IMR-90 (cell line): ENCODE data around the gene PRLH. TPM values are rescaled to one million over a fixed set of nuclear protein-coding genes. Genes with fewer than 3 reads are reported as not detected.

Experiments
- ATAC-seq: fragments of 200-7000 bp; cut with Tn5 transposase; 2 replicates; pipeline ENCODE4 v1.9.1; 2020; ENCODE audit warnings: low read depth, mild to moderate bottlenecking, moderate library complexity
- BruUV-seq: library from RNA; stranded (reverse); fragments of 400-500 nt; replicated peaks from 2 replicates; lab custom pipeline; 2021; lab: Mats Ljungman, UMichigan
- CTCF ChIA-PET: fragments of 300-600 bp; formaldehyde crosslinking; extraction: SDS; loops from one replicate; lab custom pipeline; 2021; ENCODE audit warnings: antibody characterized with exemption; lab: Yijun Ruan, JAX
- POLR2A ChIA-PET: fragments of 300-600 bp; sonication (Branson Sonifier 250); formaldehyde crosslinking; loops from one replicate; lab custom pipeline; 2022; ENCODE audit warnings: antibody characterized with exemption; ENCODE audit not compliant: unreplicated experiment; lab: Charles Lee
- DNase-seq: peaks from one replicate; pipeline ENCODE4 v3.0.0; 2013
- H2AFZ ChIP-seq: replicated peaks from 2 replicates; pipeline ENCODE3; 2013; ENCODE audit warnings: low read length, mild to moderate bottlenecking; ENCODE audit not compliant: poor library complexity
- H2AK5ac ChIP-seq: 2 replicates; pipeline ENCODE4 v1.6.1; 2013; ENCODE audit warnings: low read depth, low read length, inconsistent platforms
- H2AK9ac ChIP-seq: replicated peaks from 2 replicates; pipeline ENCODE3; 2013; ENCODE audit warnings: mild to moderate bottlenecking, low read depth, low read length, moderate library complexity; ENCODE audit not compliant: poor library complexity
- H2BK120ac ChIP-seq: 2 replicates; pipeline ENCODE4 v1.6.1; 2013; ENCODE audit warnings: low read depth, low read length, inconsistent platforms
- H2BK15ac ChIP-seq: 3 replicates; pipeline ENCODE4 v1.6.1; 2013; ENCODE audit warnings: low read depth, low read length, inconsistent platforms
- H2BK20ac ChIP-seq: 2 replicates; pipeline ENCODE4 v1.6.1; 2013; ENCODE audit warnings: low read depth, mild to moderate bottlenecking, inconsistent platforms, low read length, moderate library complexity
- H2BK5ac ChIP-seq: 2 replicates; pipeline ENCODE4 v1.6.1; 2013; ENCODE audit warnings: mild to moderate bottlenecking, low read depth, low read length, inconsistent platforms; ENCODE audit not compliant: poor library complexity, severe bottlenecking
- H3K14ac ChIP-seq: replicated peaks from 2 replicates; pipeline ENCODE4 v1.6.1; 2013; ENCODE audit warnings: low read depth, low read length, inconsistent platforms
- H3K18ac ChIP-seq: 2 replicates; pipeline ENCODE4 v1.6.1; 2013; ENCODE audit warnings: low read depth, low read length, control low read depth
- H3K23ac ChIP-seq: 2 replicates; pipeline ENCODE4 v1.6.1; 2013; ENCODE audit warnings: low read depth, low read length, inconsistent platforms
- H3K27ac ChIP-seq: 2 replicates; pipeline ENCODE4 v1.5.1; 2013; ENCODE audit warnings: mild to moderate bottlenecking, control low read depth, low read length; ENCODE audit not compliant: insufficient read depth
- H3K27me3 ChIP-seq: 2 replicates; pipeline ENCODE4 v1.6.1; 2013; ENCODE audit warnings: low read length; ENCODE audit not compliant: control insufficient read depth, insufficient read depth
- H3K36me3 ChIP-seq: 2 replicates; pipeline ENCODE4 v1.6.1; 2013; ENCODE audit warnings: low read length, mixed read lengths; ENCODE audit not compliant: control insufficient read depth, insufficient read depth
- H3K4ac ChIP-seq: 2 replicates; pipeline ENCODE4 v1.6.1; 2013; ENCODE audit warnings: low read depth, low read length, inconsistent platforms
- H3K4me1 ChIP-seq: 2 replicates; pipeline ENCODE4 v1.6.1; 2013; ENCODE audit warnings: low read length, mixed read lengths; ENCODE audit not compliant: control insufficient read depth, insufficient read depth
- H3K4me2 ChIP-seq: 2 replicates; pipeline ENCODE4 v1.6.1; 2013; ENCODE audit warnings: low read depth, mild to moderate bottlenecking, control low read depth, low read length, moderate library complexity
- H3K4me3 ChIP-seq: 2 replicates; pipeline ENCODE4 v1.5.1; 2013; ENCODE audit warnings: low read depth, mild to moderate bottlenecking, control low read depth, low read length, moderate library complexity; ENCODE audit not compliant: insufficient read depth
- H3K56ac ChIP-seq: 2 replicates; pipeline ENCODE4 v1.6.1; 2013; ENCODE audit warnings: low read length, inconsistent platforms; ENCODE audit not compliant: insufficient read depth; ENCODE audit errors: extremely low read depth
- H3K79me1 ChIP-seq, 2 experiments: 2 replicates each; pipeline ENCODE4 v1.6.1; 2013; ENCODE audit warnings: low read length in 2 of 2, inconsistent platforms in 1 of 2, low read depth in 1 of 2
- H3K9ac ChIP-seq: 2 replicates; pipeline ENCODE4 v1.6.1; 2013; ENCODE audit warnings: low read depth, low read length, control low read depth
- H3K9me1 ChIP-seq: 2 replicates; pipeline ENCODE4 v1.6.1; 2013; ENCODE audit warnings: low read length, inconsistent platforms; ENCODE audit not compliant: insufficient read depth
- H3K9me3 ChIP-seq: 2 replicates; pipeline ENCODE4 v1.6.1; 2013; ENCODE audit warnings: low read length; ENCODE audit not compliant: control insufficient read depth, insufficient read depth
- H4K20me1 ChIP-seq: 2 replicates; pipeline ENCODE4 v1.6.1; 2013; ENCODE audit warnings: low read length, inconsistent platforms; ENCODE audit not compliant: insufficient read depth
- H4K5ac ChIP-seq: 2 replicates; pipeline ENCODE4 v1.6.1; 2013; ENCODE audit warnings: mild to moderate bottlenecking, low read depth, low read length, control low read depth
- H4K8ac ChIP-seq, 2 experiments: 2 replicates each; pipeline ENCODE4 v1.6.1; 2013; ENCODE audit warnings: low read depth in 2 of 2, low read length in 2 of 2, control low read depth in 1 of 2, inconsistent platforms in 1 of 2
- H4K91ac ChIP-seq: 2 replicates; pipeline ENCODE4 v1.6.1; 2013; ENCODE audit warnings: low read depth, low read length, inconsistent platforms; ENCODE audit not compliant: insufficient read depth
- WGBS, 2 experiments: methylation state at CpG; one replicate each; pipeline versions ENCODE4 v1.1.5 to v1.1.7; 2013; ENCODE audit warnings: missing lambda C conversion rate in 2 of 2; ENCODE audit not compliant: insufficient read length in 1 of 2; ENCODE audit errors: extremely low coverage in 2 of 2; 5-methylcytosine and 5-hydroxymethylcytosine counted together
- dilution Hi-C: fragments of 300-500 bp; cut with HindIII; formaldehyde crosslinking; loops from one replicate; pipeline ENCODE4 v1.14.3; 2018; ENCODE audit warnings: low sequenced_read_pairs; ENCODE audit not compliant: unreplicated experiment
- in situ Hi-C: fragments of 300-500 bp; cut with MboI; formaldehyde crosslinking; loops from 3 replicates; pipeline ENCODE4 v1.14.3; 2019; ENCODE audit warnings: low sequenced_read_pairs, inconsistent platforms, mixed read lengths
- intact Hi-C: fragments of 100-400 bp; cut with micrococcal nuclease; formaldehyde crosslinking; loops from 2 replicates; pipeline ENCODE4 v1.10.0; 2022
- polyA plus RNA-seq, 3 experiments: library from polyadenylated mRNA; depleted of rRNA; stranded (reverse); fragments of >200 nt; gene quantifications; 2 replicates each; pipeline ENCODE4 v1.2.3, GENCODE V29; 2012; ENCODE audit warnings: low replicate concordance in 1 of 3
- total RNA-seq: library from RNA; depleted of rRNA; stranded (reverse); fragments of >200 nt; gene quantifications from 2 replicates; pipeline ENCODE4 v1.2.3, GENCODE V29; 2012
- TF ChIP-seq, protein P1 (sequence below): conservative IDR thresholded peaks from 2 replicates; pipeline ENCODE4 v1.5.1; 2012; ENCODE audit warnings: mild to moderate bottlenecking, low read depth, low read length, improper control_type of control experiment

PRLH gene
- total and polyA plus RNA-seq, 2 of the 4 experiments (the other 2 are of a cell fraction) = not detected

DNA sequence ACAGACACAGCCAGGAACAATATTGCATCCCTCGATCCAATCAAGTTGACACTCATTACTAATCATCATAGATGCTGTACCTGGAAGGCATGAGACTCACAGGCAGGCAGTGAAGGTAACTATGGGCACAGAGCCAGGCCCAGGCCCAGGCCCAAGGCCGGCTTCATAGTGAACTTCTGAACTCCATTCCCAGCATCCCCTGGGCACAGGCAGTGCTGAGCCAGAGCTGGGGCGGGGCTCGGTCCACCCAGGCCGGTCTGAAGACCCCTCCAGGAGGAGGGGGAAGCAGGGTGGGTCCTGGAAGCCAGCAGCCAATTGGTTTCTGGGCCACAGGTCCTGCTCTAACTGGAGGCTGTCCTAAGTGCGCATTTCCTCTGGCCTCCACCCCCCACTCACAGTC lies 41.7 kb upstream of the PRLH start:
- H4K20me1 ChIP-seq = no peaks in the 10 kb centered on the region
- H3K36me3 ChIP-seq = peaks cover 3% of the 10 kb centered on the region
- H2BK120ac ChIP-seq = no peak overlapping the region
- TF ChIP-seq, protein P1, sequence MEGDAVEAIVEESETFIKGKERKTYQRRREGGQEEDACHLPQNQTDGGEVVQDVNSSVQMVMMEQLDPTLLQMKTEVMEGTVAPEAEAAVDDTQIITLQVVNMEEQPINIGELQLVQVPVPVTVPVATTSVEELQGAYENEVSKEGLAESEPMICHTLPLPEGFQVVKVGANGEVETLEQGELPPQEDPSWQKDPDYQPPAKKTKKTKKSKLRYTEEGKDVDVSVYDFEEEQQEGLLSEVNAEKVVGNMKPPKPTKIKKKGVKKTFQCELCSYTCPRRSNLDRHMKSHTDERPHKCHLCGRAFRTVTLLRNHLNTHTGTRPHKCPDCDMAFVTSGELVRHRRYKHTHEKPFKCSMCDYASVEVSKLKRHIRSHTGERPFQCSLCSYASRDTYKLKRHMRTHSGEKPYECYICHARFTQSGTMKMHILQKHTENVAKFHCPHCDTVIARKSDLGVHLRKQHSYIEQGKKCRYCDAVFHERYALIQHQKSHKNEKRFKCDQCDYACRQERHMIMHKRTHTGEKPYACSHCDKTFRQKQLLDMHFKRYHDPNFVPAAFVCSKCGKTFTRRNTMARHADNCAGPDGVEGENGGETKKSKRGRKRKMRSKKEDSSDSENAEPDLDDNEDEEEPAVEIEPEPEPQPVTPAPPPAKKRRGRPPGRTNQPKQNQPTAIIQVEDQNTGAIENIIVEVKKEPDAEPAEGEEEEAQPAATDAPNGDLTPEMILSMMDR = no peak
- H3K4me3 ChIP-seq = no peak overlapping the region
- in situ Hi-C loops = no loop called here
- no peak overlapping the region for H4K8ac ChIP-seq
- H3K56ac ChIP-seq = no peak overlapping the region
- no peak overlapping the region for H4K91ac ChIP-seq
- POLR2A ChIA-PET = no interaction called here
- no peak overlapping the region for H2BK5ac ChIP-seq
- H3K4me1 ChIP-seq = no peaks in the 10 kb centered on the region
- DNase-seq (no peak), ATAC-seq (no peak)
- no peaks in the 10 kb centered on the region for H3K27me3 ChIP-seq
- no peak overlapping the region for H2AK5ac ChIP-seq
- H3K14ac ChIP-seq = no peak overlapping the region
- no peak overlapping the region for H2BK15ac ChIP-seq
- no TSS peak for BruUV-seq
- H2AFZ ChIP-seq = no peak overlapping the region
- intact Hi-C loops = no loop called here
- no peaks in the 10 kb centered on the region for H3K79me1 ChIP-seq
- no peaks in the 10 kb centered on the region for H3K9me1 ChIP-seq
- no peak overlapping the region for H3K18ac ChIP-seq
- dilution Hi-C loops = no loop called here
- H2AK9ac ChIP-seq = no peak overlapping the region
- no peak overlapping the region for H3K23ac ChIP-seq
- CTCF ChIA-PET = no interaction called here
- H3K27ac ChIP-seq = no peak overlapping the region
- no peak overlapping the region for H3K9ac ChIP-seq
- no peak overlapping the region for H3K4me2 ChIP-seq
- no peak overlapping the region for H3K4ac ChIP-seq
- H3K9me3 ChIP-seq = no peaks in the 10 kb centered on the region
- WGBS, 2 experiments = no CpG with 5 or more reads among the region's 6 CpGs
- H2BK20ac ChIP-seq = no peak overlapping the region
- no peak overlapping the region for H4K5ac ChIP-seq
